Measurements from ENCODE around the gene FAM227B. TPM values are rescaled to one million over a fixed set of nuclear protein-coding genes. Genes with fewer than 3 reads are reported as not detected.

The FAM227B gene
- total RNA-seq, 1 donor from 2014 or later, result 2.9 TPM

- no peak for DNase-seq (ENCODE audit: extremely low spot score in 2 of 2)
- intact Hi-C loops (cut with DNase I), result no loop called here
- Histone ChIP-seq H3K4me3 (no peak overlapping the region), H3K9me3 (no peaks in the 10 kb centered on the region), H3K4me1 (peaks cover 7% of the 10 kb centered on the region), H3K36me3 (peaks cover 0 to 7% of the 10 kb centered on the region in 2 donors), H3K27ac (no peak overlapping the region), H3K27me3 (no peaks in the 10 kb centered on the region)
- TF ChIP-seq POLR2A (IDR thresholded peaks at IDR 0.05) (no peak), POLR2AphosphoS5 (IDR thresholded peaks at IDR 0.05; ENCODE audit: insufficient read depth in 1 of 2, low read depth in 1 of 2) (no peak), CTCF (IDR thresholded peaks at IDR 0.05) (no peak)
These were observed 311.9 kb downstream of the FAM227B start for GRCh38 chr15:49308686-49309085.

GRCh38 chr15:49306551-49306950, 314.1 kb downstream of the FAM227B start:
- intact Hi-C loops (cut with DNase I), result no loop called here
- no peak overlapping the region for H3K27ac ChIP-seq
- no peak overlapping the region for H3K4me3 ChIP-seq
- H3K9me3 ChIP-seq, result no peaks in the 10 kb centered on the region
- no peak for DNase-seq (ENCODE audit: extremely low spot score in 2 of 2)
- no peak for TF ChIP-seq CTCF (IDR thresholded peaks at IDR 0.05)
- no peaks in the 10 kb centered on the region for H3K4me1 ChIP-seq
- H3K27me3 ChIP-seq, result no peaks in the 10 kb centered on the region
- H3K36me3 ChIP-seq, result peaks cover 0 to 7% of the 10 kb centered on the region in 2 donors

GRCh38 chr15:49303003-49303402, 317.6 kb downstream of the FAM227B start:
- Histone ChIP-seq H3K27me3 (no peaks in the 10 kb centered on the region), H3K9me3 (no peaks in the 10 kb centered on the region), H3K27ac (no peak overlapping the region), H3K4me1 (no peaks in the 10 kb centered on the region), H3K4me3 (no peak overlapping the region), H3K36me3 (peaks cover 0 to 7% of the 10 kb centered on the region in 2 donors)
- TF ChIP-seq CTCF (IDR thresholded peaks at IDR 0.05) (no peak), POLR2AphosphoS5 (IDR thresholded peaks at IDR 0.05; ENCODE audit: insufficient read depth in 1 of 2, low read depth in 1 of 2) (no peak), POLR2A (IDR thresholded peaks at IDR 0.05) (no peak)
- no peak for DNase-seq (ENCODE audit: extremely low spot score in 2 of 2)
- intact Hi-C loops (cut with DNase I), result no loop called here

GRCh38 chr15:49301562-49301961, 319.1 kb downstream of the FAM227B start:
- Histone ChIP-seq H3K27ac (no peak overlapping the region), H3K4me3 (no peak overlapping the region), H3K4me1 (no peaks in the 10 kb centered on the region), H3K36me3 (peaks cover 0 to 7% of the 10 kb centered on the region in 2 donors), H3K27me3 (no peaks in the 10 kb centered on the region), H3K9me3 (no peaks in the 10 kb centered on the region)
- TF ChIP-seq CTCF (IDR thresholded peaks at IDR 0.05) (no peak), POLR2AphosphoS5 (IDR thresholded peaks at IDR 0.05; ENCODE audit: insufficient read depth in 1 of 2, low read depth in 1 of 2) (no peak), POLR2A (IDR thresholded peaks at IDR 0.05) (no peak)
- DNase-seq (ENCODE audit: extremely low spot score in 2 of 2), result no peak
- intact Hi-C loops (cut with DNase I), result no loop called here

GRCh38 chr15:49300856-49301255, 319.8 kb downstream of the FAM227B start:
- no peaks in the 10 kb centered on the region for H3K4me1 ChIP-seq
- no peaks in the 10 kb centered on the region for H3K9me3 ChIP-seq
- no peak overlapping the region for H3K27ac ChIP-seq
- DNase-seq (ENCODE audit: extremely low spot score in 2 of 2), result no peak
- TF ChIP-seq POLR2AphosphoS5 (IDR thresholded peaks at IDR 0.05; ENCODE audit: insufficient read depth in 1 of 2, low read depth in 1 of 2), result no peak
- TF ChIP-seq POLR2A (IDR thresholded peaks at IDR 0.05), result no peak
- no peak for TF ChIP-seq CTCF (IDR thresholded peaks at IDR 0.05)
- no peaks in the 10 kb centered on the region for H3K27me3 ChIP-seq
- intact Hi-C loops (cut with DNase I), result no loop called here
- H3K36me3 ChIP-seq, result peaks cover 0 to 7% of the 10 kb centered on the region in 2 donors
- H3K4me3 ChIP-seq, result no peak overlapping the region

Data from vagina (tissue), 2 donors.